Tibial nerve (tissue), 4 donors: ENCODE data around the gene FJX1. TPM values are rescaled to one million over a fixed set of nuclear protein-coding genes. Genes with fewer than 3 reads are reported as not detected.

Experiments used
- DNase-seq, 2 donors: peaks; one replicate each; pipeline ENCODE4 v3.0.0-alpha.2; 2019; ENCODE audit warnings: low spot score in 2 of 2
- H3K27ac ChIP-seq, 4 donors: fragments of 200-600 bp; sonication (generic) in 3 of 4; one replicate each; pipeline ENCODE4 v1.5.1; 2017 to 2019; ENCODE audit warnings: mild to moderate bottlenecking in 1 of 4
- H3K27me3 ChIP-seq, 2 donors: fragments of 200-600 bp; sonication (generic) in 1 of 2; one replicate each; pipeline versions ENCODE4 v1.5.1 to v1.6.0; 2017 to 2019
- H3K36me3 ChIP-seq, 3 donors: fragments of 200-600 bp; sonication (generic); one replicate each; pipeline ENCODE4 v1.5.1; 2018 to 2019
- H3K4me1 ChIP-seq, 4 donors: fragments of 200-600 bp; sonication (generic) in 3 of 4; one replicate each; pipeline ENCODE4 v1.5.1; 2017 to 2019
- H3K4me3 ChIP-seq, 4 donors: fragments of 200-600 bp; sonication (generic) in 3 of 4; one replicate each; pipeline ENCODE4 v1.5.1; 2017 to 2019; ENCODE audit warnings: mild to moderate bottlenecking in 1 of 4, moderate library complexity in 1 of 4
- H3K9me3 ChIP-seq, 4 donors: fragments of 200-600 bp; sonication (generic) in 3 of 4; one replicate each; pipeline ENCODE4 v1.5.1; 2017 to 2019
- CTCF ChIP-seq, 5 experiments: fragments of 200-600 bp in 3 of 5; fragments of 450-650 bp in 2 of 5; sonication (generic) in 3 of 5; IDR thresholded peaks; one replicate each; pipeline ENCODE4 v1.5.1; 2016 to 2019; ENCODE audit warnings: antibody characterized with exemption in 5 of 5, mild to moderate bottlenecking in 3 of 5, moderate library complexity in 2 of 5
- EP300 ChIP-seq, 2 donors: sonication (generic); formaldehyde crosslinking; IDR thresholded peaks; one replicate each; pipeline ENCODE4 v1.6.1; 2017; ENCODE audit warnings: antibody characterized with exemption in 2 of 2, mild to moderate bottlenecking in 1 of 2
- POLR2A ChIP-seq, 2 donors: fragments of 450-650 bp; IDR thresholded peaks; one replicate each; pipeline ENCODE4 v1.6.1; 2017; ENCODE audit warnings: antibody characterized with exemption in 2 of 2, mild to moderate bottlenecking in 2 of 2, moderate library complexity in 2 of 2
- WGBS, 2 donors: methylation state at CpG; one replicate each; pipeline ENCODE4 v1.1.5; 2018; 5-methylcytosine and 5-hydroxymethylcytosine counted together
- total RNA-seq, 4 donors: library from RNA; depleted of rRNA; stranded (reverse); fragments of >200 nt; gene quantifications; one replicate each; pipeline ENCODE4 v1.1.0, GENCODE V29; 2016

The FJX1 gene
- total RNA-seq, 4 donors from 2014 or later = 1.5 to 7.2 (median 4.9) TPM

- WGBS, 2 donors = 26 to 42% methylated on average over 3 of the region's 3 CpGs
- no peak for DNase-seq
- Histone ChIP-seq H3K9me3 (no peaks in the 10 kb centered on the region), H3K27ac (no peak overlapping the region), H3K36me3 (no peaks in the 10 kb centered on the region), H3K4me1 (peaks cover 0 to 17% (median 0%) of the 10 kb centered on the region in 4 donors), H3K27me3 (no peaks in the 10 kb centered on the region), H3K4me3 (no peak overlapping the region)
- TF ChIP-seq CTCF (IDR thresholded peaks at IDR 0.05) = no peak
- TF ChIP-seq EP300 (IDR thresholded peaks at IDR 0.05) = no peak
- no peak for TF ChIP-seq POLR2A (IDR thresholded peaks at IDR 0.05)
Measured at GRCh38 chr11:35586222-35586621, 32.0 kb upstream of the FJX1 start.

GRCh38 chr11:35587972-35588371 is 30.3 kb upstream of the FJX1 start:
- no peaks in the 10 kb centered on the region for H3K9me3 ChIP-seq
- 94 to 95% methylated on average over 3 of the region's 3 CpGs for WGBS, 2 donors
- H3K27ac ChIP-seq = no peak overlapping the region
- H3K4me1 ChIP-seq = peaks cover 0 to 7% (median 0%) of the 10 kb centered on the region in 4 donors
- no peaks in the 10 kb centered on the region for H3K36me3 ChIP-seq
- DNase-seq = no peak
- no peak overlapping the region for H3K4me3 ChIP-seq
- TF ChIP-seq CTCF (IDR thresholded peaks at IDR 0.05) = no peak
- TF ChIP-seq EP300 (IDR thresholded peaks at IDR 0.05) = no peak
- TF ChIP-seq POLR2A (IDR thresholded peaks at IDR 0.05) = no peak
- H3K27me3 ChIP-seq = no peaks in the 10 kb centered on the region

- no peak for TF ChIP-seq POLR2A (IDR thresholded peaks at IDR 0.05)
- no peak for TF ChIP-seq CTCF (IDR thresholded peaks at IDR 0.05)
- no peak for TF ChIP-seq EP300 (IDR thresholded peaks at IDR 0.05)
- Histone ChIP-seq H3K27me3 (no peaks in the 10 kb centered on the region), H3K4me3 (no peak overlapping the region), H3K9me3 (no peaks in the 10 kb centered on the region), H3K36me3 (no peaks in the 10 kb centered on the region), H3K4me1 (peaks cover 0 to 12% (median 0%) of the 10 kb centered on the region in 4 donors), H3K27ac (no peak overlapping the region)
- 50 to 60% methylated on average over 4 of the region's 4 CpGs for WGBS, 2 donors
- DNase-seq = no peak
Measured at GRCh38 chr11:35588627-35589026, 29.6 kb upstream of the FJX1 start.

GRCh38 chr11:35589281-35589680 is 29.0 kb upstream of the FJX1 start:
- WGBS, 2 donors = 76 to 93% methylated on average over 4 of the region's 4 CpGs
- Histone ChIP-seq H3K4me3 (no peak overlapping the region), H3K4me1 (peaks cover 0 to 13% (median 0%) of the 10 kb centered on the region in 4 donors), H3K27ac (no peak overlapping the region), H3K36me3 (no peaks in the 10 kb centered on the region), H3K27me3 (no peaks in the 10 kb centered on the region), H3K9me3 (no peaks in the 10 kb centered on the region)
- TF ChIP-seq EP300 (IDR thresholded peaks at IDR 0.05) = no peak
- no peak for TF ChIP-seq CTCF (IDR thresholded peaks at IDR 0.05)
- no peak for TF ChIP-seq POLR2A (IDR thresholded peaks at IDR 0.05)
- no peak for DNase-seq

- TF ChIP-seq CTCF (IDR thresholded peaks at IDR 0.05) (no peak), EP300 (IDR thresholded peaks at IDR 0.05) (no peak), POLR2A (IDR thresholded peaks at IDR 0.05) (no peak)
- Histone ChIP-seq H3K4me1 (peaks cover 0 to 13% (median 0%) of the 10 kb centered on the region in 4 donors), H3K9me3 (no peaks in the 10 kb centered on the region), H3K4me3 (no peak overlapping the region), H3K36me3 (no peaks in the 10 kb centered on the region), H3K27me3 (no peaks in the 10 kb centered on the region), H3K27ac (no peak overlapping the region)
- DNase-seq = no peak
Measured at GRCh38 chr11:35590412-35590811, 27.8 kb upstream of the FJX1 start.
